H1 (cell line): ENCODE data around the gene LECT2. TPM values are rescaled to one million over a fixed set of nuclear protein-coding genes. Genes with fewer than 3 reads are reported as not detected.

Experiments used
- CTCF ChIA-PET: fragments of 300-600 bp; sonication (Branson Sonifier 250); formaldehyde crosslinking; loops from one replicate; lab custom pipeline; 2021; ENCODE audit not compliant: partially characterized antibody; lab: Charles Lee
- POLR2A ChIA-PET: fragments of 300-600 bp; sonication (Branson Sonifier 250); formaldehyde crosslinking; loops from one replicate; lab custom pipeline; 2021; ENCODE audit warnings: inconsistent platforms; ENCODE audit not compliant: partially characterized antibody; lab: Charles Lee
- DNase-seq, 2 experiments: peaks; one replicate each; pipeline versions ENCODE4 v3.0.0 to v3.0.0-alpha.2; 2010 to 2022; ENCODE audit warnings: low spot score in 2 of 2, low read depth in 1 of 2, mixed read lengths in 1 of 2
- FAIRE-seq: peaks from 2 replicates; lab custom pipeline; 2011; peaks lifted over from hg19 to GRCh38; lab: Jason Lieb, UNC
- H2AFZ ChIP-seq: 2 replicates; pipeline ENCODE4 v1.8.1; 2012; ENCODE audit warnings: low read length, inconsistent platforms
- H2AK5ac ChIP-seq: 2 replicates; pipeline ENCODE4 v1.6.1; 2013; ENCODE audit warnings: low read depth, low read length
- H2BK120ac ChIP-seq: replicated peaks from 2 replicates; pipeline ENCODE3; 2013; ENCODE audit warnings: low read depth, low read length, inconsistent platforms
- H2BK12ac ChIP-seq: 2 replicates; pipeline ENCODE4 v1.6.1; 2013; ENCODE audit warnings: low read depth, low read length
- H2BK15ac ChIP-seq: 2 replicates; pipeline ENCODE4 v1.6.1; 2013; ENCODE audit warnings: low read length
- H2BK20ac ChIP-seq: 2 replicates; pipeline ENCODE4 v1.6.1; 2013; ENCODE audit warnings: low read length
- H2BK5ac ChIP-seq: 2 replicates; pipeline ENCODE4 v1.6.1; 2013; ENCODE audit warnings: low read depth, low read length
- H3K14ac ChIP-seq: 2 replicates; pipeline ENCODE4 v1.6.1; 2013; ENCODE audit warnings: inconsistent platforms; ENCODE audit not compliant: insufficient read length
- H3K18ac ChIP-seq: 2 replicates; pipeline ENCODE4 v1.6.1; 2013; ENCODE audit warnings: low read length; ENCODE audit errors: extremely low read depth
- H3K23ac ChIP-seq: 2 replicates; pipeline ENCODE4 v1.6.1; 2013; ENCODE audit warnings: inconsistent platforms; ENCODE audit not compliant: insufficient read length
- H3K23me2 ChIP-seq: 2 replicates; pipeline ENCODE4 v1.6.1; 2013; ENCODE audit warnings: low read depth, low read length
- H3K27ac ChIP-seq: 2 replicates; pipeline ENCODE4 v1.6.1; 2011; ENCODE audit warnings: low read depth, low read length, inconsistent platforms
- H3K27me3 ChIP-seq, 4 experiments: replicated peaks in 1 of 4; 1 replicate in 1 of 4; 2 replicates in 3 of 4; pipeline versions ENCODE4 v1.6.1 to v1.8.1; 2011 to 2013; ENCODE audit warnings: low read length in 3 of 4, mild to moderate bottlenecking in 3 of 4, inconsistent platforms in 2 of 4, mixed read lengths in 2 of 4, moderate library complexity in 1 of 4; ENCODE audit not compliant: control insufficient read depth in 3 of 4, insufficient read depth in 3 of 4; ENCODE audit errors: extremely low read depth in 1 of 4
- H3K36me3 ChIP-seq, 4 experiments: 2 replicates each; pipeline versions ENCODE4 v1.6.1 to v1.8.1; 2011 to 2013; ENCODE audit warnings: mild to moderate bottlenecking in 4 of 4, low read length in 3 of 4, moderate library complexity in 2 of 4, control low read depth in 1 of 4, inconsistent platforms in 1 of 4; ENCODE audit not compliant: insufficient read depth in 4 of 4, control insufficient read depth in 2 of 4
- H3K4ac ChIP-seq: replicated peaks from 2 replicates; pipeline ENCODE3; 2013; ENCODE audit warnings: low read length, low read depth, mixed read lengths, inconsistent platforms; ENCODE audit not compliant: insufficient read length
- H3K4me1 ChIP-seq, 4 experiments: replicated peaks in 1 of 4; 1 replicate in 1 of 4; 2 replicates in 3 of 4; pipeline versions ENCODE4 v1.6.1 to v1.8.1; 2011 to 2013; ENCODE audit warnings: low read length in 3 of 4, inconsistent platforms in 2 of 4, mixed read lengths in 1 of 4; ENCODE audit not compliant: insufficient read depth in 4 of 4, control insufficient read depth in 3 of 4
- H3K4me2 ChIP-seq, 2 experiments: 2 replicates each; pipeline versions ENCODE4 v1.6.1 to v1.8.1; 2011 to 2013; ENCODE audit warnings: low read depth in 2 of 2, low read length in 2 of 2, control low read depth in 1 of 2, inconsistent platforms in 1 of 2, mild to moderate bottlenecking in 1 of 2; ENCODE audit not compliant: insufficient read depth in 1 of 2
- H3K4me3 ChIP-seq, 4 experiments: fragments of 200-600, 300-600 bp in 1 of 4; sonication (generic), shearing (Covaris generic), sonication (Bioruptor Twin) in 1 of 4; 2 replicates each; pipeline versions ENCODE4 v1.5.1 to v1.8.1; 2011 to 2016; ENCODE audit warnings: low read length in 4 of 4, low read depth in 3 of 4, control low read depth in 2 of 4, inconsistent platforms in 2 of 4, mild to moderate bottlenecking in 2 of 4, mixed read lengths in 1 of 4, moderate library complexity in 1 of 4; ENCODE audit not compliant: insufficient read depth in 2 of 4; ENCODE audit errors: extremely low read depth in 1 of 4
- H3K56ac ChIP-seq: replicated peaks from 2 replicates; pipeline ENCODE3; 2013; ENCODE audit warnings: low read depth, mild to moderate bottlenecking, mixed read lengths, low read length, inconsistent platforms; ENCODE audit not compliant: insufficient read length
- H3K79me1 ChIP-seq: 2 replicates; pipeline ENCODE4 v1.6.1; 2013; ENCODE audit warnings: low read depth, low read length, control low read depth
- H3K79me2 ChIP-seq, 2 experiments: 2 replicates each; pipeline versions ENCODE4 v1.6.1 to v1.8.1; 2012 to 2013; ENCODE audit warnings: low read length in 2 of 2, mild to moderate bottlenecking in 2 of 2, inconsistent platforms in 1 of 2; ENCODE audit not compliant: insufficient read depth in 2 of 2, control insufficient read depth in 1 of 2
- H3K9ac ChIP-seq, 4 experiments: replicated peaks in 1 of 4; 1 replicate in 1 of 4; 2 replicates in 3 of 4; pipeline versions ENCODE4 v1.6.1 to v1.8.1; 2011 to 2013; ENCODE audit warnings: low read depth in 3 of 4, low read length in 3 of 4, control low read depth in 2 of 4, mild to moderate bottlenecking in 2 of 4, moderate library complexity in 2 of 4, inconsistent platforms in 1 of 4; ENCODE audit errors: extremely low read depth in 1 of 4
- H3K9me3 ChIP-seq, 2 experiments: 2 replicates each; pipeline versions ENCODE4 v1.6.1 to v1.8.1; 2012 to 2013; ENCODE audit warnings: mild to moderate bottlenecking in 2 of 2, moderate library complexity in 2 of 2, control low read depth in 1 of 2, inconsistent platforms in 1 of 2, low read depth in 1 of 2, low read length in 1 of 2, mixed read lengths in 1 of 2; ENCODE audit not compliant: insufficient read depth in 2 of 2
- H4K20me1 ChIP-seq, 2 experiments: replicated peaks in 1 of 2; 2 replicates each; pipeline versions ENCODE3 to v1.8.1; 2011 to 2013; ENCODE audit warnings: inconsistent platforms in 2 of 2, low read length in 2 of 2, mild to moderate bottlenecking in 1 of 2; ENCODE audit not compliant: insufficient read depth in 2 of 2, control insufficient read depth in 1 of 2
- H4K5ac ChIP-seq: 2 replicates; pipeline ENCODE4 v1.6.1; 2013; ENCODE audit warnings: low read length, low read depth, mixed read lengths, inconsistent platforms; ENCODE audit not compliant: insufficient read length
- H4K8ac ChIP-seq: 2 replicates; pipeline ENCODE4 v1.8.0; 2013; ENCODE audit warnings: mild to moderate bottlenecking, moderate library complexity, low read length, inconsistent platforms; ENCODE audit not compliant: insufficient read depth; ENCODE audit errors: extremely low read depth
- H4K91ac ChIP-seq: replicated peaks from 2 replicates; pipeline ENCODE3; 2013; ENCODE audit warnings: low read length, mixed read lengths, inconsistent platforms; ENCODE audit not compliant: insufficient read length
- CREB1 ChIP-seq: IDR thresholded peaks from 2 replicates; pipeline ENCODE4 v1.6.1; 2012; ENCODE audit warnings: inconsistent platforms
- CTBP2 ChIP-seq: IDR thresholded peaks from 2 replicates; pipeline ENCODE4 v1.7.0; 2011; ENCODE audit warnings: borderline replicate concordance, mild to moderate bottlenecking, moderate library complexity, mixed read lengths, low read length; ENCODE audit not compliant: insufficient read depth, insufficient read length
- KDM5A ChIP-seq: fragments of 200-600 bp; IDR thresholded peaks from 2 replicates; pipeline ENCODE4 v1.7.1; 2012; ENCODE audit warnings: mild to moderate bottlenecking, low read length, inconsistent platforms, mixed read lengths
- POLR2AphosphoS5 ChIP-seq: IDR thresholded peaks from 2 replicates; pipeline ENCODE4 v1.6.1; 2011; ENCODE audit warnings: low read depth, low read length
- YY1 ChIP-seq: IDR thresholded peaks from 2 replicates; pipeline ENCODE4 v1.6.1; 2011; ENCODE audit warnings: low read depth, mild to moderate bottlenecking, low read length
- WGBS, 2 experiments: shearing (Covaris generic) in 1 of 2; methylation state at CpG; one replicate each; pipeline versions ENCODE4 v1.1.6 to v1.1.7; 2013 to 2015; ENCODE audit warnings: low lambda C conversion rate in 2 of 2, mixed read lengths in 2 of 2, inconsistent platforms in 1 of 2, low coverage in 1 of 2, missing lambda C conversion rate in 1 of 2; ENCODE audit not compliant: insufficient replicate concordance in 2 of 2, insufficient coverage in 1 of 2, insufficient read length in 1 of 2; ENCODE audit errors: extremely low coverage in 1 of 2, missing lambda C conversion rate in 1 of 2; 5-methylcytosine and 5-hydroxymethylcytosine counted together
- polyA plus RNA-seq, 7 experiments: library from polyadenylated mRNA; depleted of rRNA in 3 of 7; stranded (reverse) in 5 of 7; unstranded in 2 of 7; fragments of >200 nt in 5 of 7; fragments of 200-250 nt in 2 of 7; gene quantifications; 1 replicate in 5 of 7; 2 replicates in 1 of 7; 4 replicates in 1 of 7; pipeline versions ENCODE4 v1.2.1 to v1.2.3, GENCODE V29; 2011 to 2013; ENCODE audit warnings: missing spikeins in 2 of 7, mixed read lengths in 2 of 7
- total RNA-seq: library from RNA; stranded (reverse); fragmentation: NEBNext Ultra II Directional; extraction: Animal tissue kit (Norgen Biotek cat#: 25700); gene quantifications from 2 replicates; pipeline ENCODE4 v1.2.1, GENCODE V29; 2021
- TF ChIP-seq, protein P1 (sequence below): IDR thresholded peaks from 2 replicates; pipeline ENCODE4 v1.6.1; 2011; ENCODE audit warnings: low read length, improper control_type of control experiment

LECT2 gene
- total and polyA plus RNA-seq, 2 of the 8 experiments (the other 6 are each of a cell fraction or from before 2014, with no cell fraction given): not detected

DNA sequence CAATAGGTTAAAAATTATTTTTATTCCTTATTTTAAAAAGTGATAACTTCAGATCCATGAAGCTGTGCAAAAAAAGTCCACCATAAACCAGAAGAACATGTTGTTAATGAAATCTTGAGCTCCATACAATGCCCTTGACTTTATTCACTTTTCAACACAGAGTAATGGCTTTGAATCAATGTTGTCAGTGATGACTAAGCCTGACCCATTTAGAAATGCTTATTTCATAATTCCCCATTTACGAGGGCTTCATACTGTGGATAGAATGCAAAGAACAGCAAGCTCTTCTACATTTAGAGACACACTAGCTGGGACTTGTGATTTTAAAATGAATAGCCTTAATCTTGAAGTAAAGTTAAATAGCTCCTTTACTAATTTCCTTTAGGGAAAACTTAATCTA lies 33.4 kb downstream of the LECT2 start:
- no peaks in the 10 kb centered on the region for H4K20me1 ChIP-seq
- CTCF ChIA-PET: interaction anchor here (1.1 to 1.6 kb wide), 4 partner anchors 8 to 38 kb away, joined by 4 to 5 read pairs (median 4); no protein-coding TSS in a partner anchor
- H3K36me3 ChIP-seq: no peaks in the 10 kb centered on the region
- peaks cover 0 to 3% (median 0%) of the 10 kb centered on the region in 4 experiments; a peak in 2 of 7 replicates for H3K27me3 ChIP-seq
- TF ChIP-seq POLR2AphosphoS5: no peak
- TF ChIP-seq, protein P1, sequence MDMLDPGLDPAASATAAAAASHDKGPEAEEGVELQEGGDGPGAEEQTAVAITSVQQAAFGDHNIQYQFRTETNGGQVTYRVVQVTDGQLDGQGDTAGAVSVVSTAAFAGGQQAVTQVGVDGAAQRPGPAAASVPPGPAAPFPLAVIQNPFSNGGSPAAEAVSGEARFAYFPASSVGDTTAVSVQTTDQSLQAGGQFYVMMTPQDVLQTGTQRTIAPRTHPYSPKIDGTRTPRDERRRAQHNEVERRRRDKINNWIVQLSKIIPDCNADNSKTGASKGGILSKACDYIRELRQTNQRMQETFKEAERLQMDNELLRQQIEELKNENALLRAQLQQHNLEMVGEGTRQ: no peak
- no peak for TF ChIP-seq KDM5A
- no peak for TF ChIP-seq CTBP2
- TF ChIP-seq CREB1: no peak
- no peak for TF ChIP-seq YY1
- H3K14ac ChIP-seq: no peak overlapping the region
- H3K4me2 ChIP-seq: no peak overlapping the region
- no peak overlapping the region for H3K9ac ChIP-seq
- H2BK5ac ChIP-seq: no peak overlapping the region
- no peak overlapping the region for H4K8ac ChIP-seq
- no peak overlapping the region for H2BK12ac ChIP-seq
- no peaks in the 10 kb centered on the region for H3K4me1 ChIP-seq
- H2BK15ac ChIP-seq: no peak overlapping the region
- no peak overlapping the region for H3K23ac ChIP-seq
- POLR2A ChIA-PET: no interaction called here
- H2AK5ac ChIP-seq: no peak overlapping the region
- no peaks in the 10 kb centered on the region for H3K79me1 ChIP-seq
- H2BK120ac ChIP-seq: no peak overlapping the region
- no peaks in the 10 kb centered on the region for H3K23me2 ChIP-seq
- H2BK20ac ChIP-seq: no peak overlapping the region
- H3K4ac ChIP-seq: no peak overlapping the region
- no peak overlapping the region for H3K4me3 ChIP-seq
- no peak overlapping the region for H3K27ac ChIP-seq
- FAIRE-seq: no peak
- H4K91ac ChIP-seq: no peak overlapping the region
- H3K9me3 ChIP-seq: no peaks in the 10 kb centered on the region
- no peak overlapping the region for H3K18ac ChIP-seq
- H4K5ac ChIP-seq: no peak overlapping the region
- H3K79me2 ChIP-seq: no peaks in the 10 kb centered on the region
- H2AFZ ChIP-seq: no peak overlapping the region
- no peak for DNase-seq
- WGBS, 2 experiments: 78% methylated on average over 1 of the region's 1 CpG; no CpG with 5 or more reads in 1 of the 2 experiments
- no peak overlapping the region for H3K56ac ChIP-seq
